NK-92 treated with Interleukin-12 subunit alpha and Interleukin-12 subunit beta, amount 100 ng/mL, for 24 hours (cell line): ENCODE results near the gene ST6GALNAC3.

Source experiments
- DNase-seq: peaks from one replicate; lab custom pipeline; 2025; lab: John Stamatoyannopoulos, UW

ST6GALNAC3 gene

DNA sequence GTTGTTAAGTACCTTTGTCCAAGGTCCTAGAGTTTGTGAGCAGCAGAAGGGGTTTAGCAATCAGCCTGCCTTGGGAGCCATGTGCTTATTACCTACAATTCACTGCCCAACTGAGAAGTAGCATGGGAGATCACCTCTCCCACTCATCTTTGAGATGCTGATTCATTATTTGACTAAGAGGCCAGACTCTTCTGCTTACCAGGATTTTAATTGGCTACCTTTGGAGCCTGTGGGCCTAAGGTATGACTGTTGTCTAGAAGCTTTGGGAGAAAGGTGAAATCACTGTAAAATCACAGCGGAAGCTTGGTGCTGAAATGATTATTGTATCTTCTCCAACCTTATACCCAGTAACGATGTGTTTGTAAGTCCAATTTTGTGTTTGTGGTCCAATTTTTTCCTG is 213.4 kb downstream of the ST6GALNAC3 start:
- DNase-seq = no peak

DNA sequence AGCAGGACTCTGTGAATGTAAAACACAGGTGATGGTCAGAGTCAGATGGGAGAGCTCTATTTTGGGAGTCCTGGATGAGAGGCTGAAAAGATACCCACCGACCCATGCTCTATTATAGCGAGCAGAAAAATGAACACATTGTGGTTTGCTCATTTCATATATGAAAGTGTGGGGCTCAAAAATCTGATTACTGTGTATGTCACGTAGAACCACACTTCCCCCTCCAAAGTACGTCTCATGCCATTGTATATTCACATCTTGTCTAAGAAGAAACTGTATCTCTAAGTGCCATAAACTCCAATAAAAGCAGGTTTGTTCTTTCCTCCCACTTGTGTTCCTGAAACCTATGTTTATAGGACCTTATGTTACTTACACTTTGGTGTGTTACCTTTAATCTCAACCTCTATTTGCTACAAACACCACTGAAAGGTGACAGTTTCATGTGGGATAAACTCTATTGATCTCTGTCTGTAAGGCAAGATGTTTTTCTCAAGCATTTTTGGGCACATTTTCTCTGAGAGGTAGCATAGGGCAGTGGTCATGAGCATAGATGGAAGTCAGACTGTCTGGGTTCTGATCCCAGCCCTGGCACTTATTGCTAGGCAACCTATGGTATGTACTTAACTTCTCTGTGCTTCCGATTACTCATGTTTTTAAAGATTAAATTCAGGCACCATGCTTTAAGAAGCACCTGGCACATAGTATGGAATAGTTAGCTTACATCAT is 214.4 kb downstream of the ST6GALNAC3 start:
- no peak for DNase-seq

- DNase-seq = no peak
These were observed 215.1 kb downstream of the ST6GALNAC3 start for GRCh38 chr1:76289692-76290091.

GRCh38 chr1:76290271-76290670 is 215.7 kb downstream of the ST6GALNAC3 start:
- no peak for DNase-seq

DNA sequence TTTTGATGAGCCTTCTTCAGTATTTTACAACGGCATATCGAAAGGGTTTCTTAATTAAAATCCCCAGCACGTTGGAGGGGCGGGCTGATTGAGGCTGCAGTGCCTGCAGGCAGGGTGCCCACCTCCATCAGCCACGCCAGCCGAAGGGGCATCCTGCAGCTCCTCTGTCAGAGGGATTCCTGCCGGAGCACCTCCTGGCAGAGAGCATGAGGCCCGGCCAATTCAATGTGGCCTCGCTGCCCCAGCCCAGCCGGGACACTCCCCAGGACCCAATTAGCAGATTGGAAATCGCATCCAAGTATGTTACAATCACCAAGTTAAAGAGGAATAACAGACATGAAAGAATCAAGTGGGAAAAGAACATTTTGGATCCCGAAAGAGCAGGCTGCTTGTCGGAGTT is 216.6 kb downstream of the ST6GALNAC3 start:
- no peak for DNase-seq

DNA sequence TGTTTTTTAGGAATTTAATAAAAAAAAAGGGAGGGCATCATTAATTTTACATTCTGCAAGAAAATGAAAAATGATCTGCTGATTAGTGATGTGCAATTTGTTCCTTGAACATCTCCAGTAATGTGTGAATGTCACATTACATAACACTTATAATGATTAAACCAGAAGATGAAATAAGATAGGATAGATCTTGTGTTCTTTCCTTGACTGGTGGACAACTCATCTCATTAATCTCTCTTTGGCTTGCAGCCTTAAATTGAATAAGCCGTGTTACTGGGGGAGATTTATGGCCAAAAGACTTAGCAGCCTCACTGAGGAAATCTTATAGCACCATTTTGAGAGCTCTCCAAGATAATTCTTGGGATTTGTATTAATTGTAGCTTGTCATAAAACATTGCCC is 217.2 kb downstream of the ST6GALNAC3 start:
- no peak for DNase-seq

DNA sequence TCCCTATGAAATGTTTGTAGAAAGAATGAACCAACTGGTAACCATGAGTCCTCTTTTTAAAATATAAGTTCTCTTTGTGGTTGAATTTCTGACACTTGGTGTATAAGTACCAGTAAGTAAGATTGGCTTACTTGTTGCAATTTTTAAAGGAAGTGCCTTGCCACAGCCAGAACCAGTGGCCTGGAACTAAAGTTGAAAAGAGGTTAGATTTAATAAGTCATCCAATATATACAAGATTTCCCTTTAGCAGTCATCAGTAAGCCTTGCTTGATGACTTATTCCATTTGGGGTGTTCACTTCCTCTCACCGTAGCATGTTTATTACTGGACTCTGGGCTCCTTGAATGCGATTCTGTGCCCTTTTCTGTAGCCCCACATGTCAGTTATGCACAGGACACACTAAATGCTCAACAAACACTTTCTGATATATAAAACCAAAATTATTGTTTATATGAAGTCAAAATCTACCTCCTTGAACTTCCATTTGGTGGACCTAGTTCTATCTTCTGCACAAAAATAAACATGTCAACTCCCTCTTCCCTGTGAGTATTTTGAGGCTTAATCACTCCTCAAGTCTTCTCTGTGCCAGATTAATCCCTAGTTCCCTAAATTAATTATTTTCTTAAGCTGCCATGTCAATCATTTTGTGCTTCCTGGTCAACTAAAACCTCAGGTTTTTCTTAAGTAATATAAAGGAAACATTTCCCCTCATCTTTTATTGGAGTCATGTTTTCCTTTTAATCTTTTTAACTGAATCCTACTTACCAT is 218.1 kb downstream of the ST6GALNAC3 start:
- DNase-seq = no peak

GRCh38 chr1:76293831-76294230 is 219.3 kb downstream of the ST6GALNAC3 start:
- DNase-seq = no peak

GRCh38 chr1:76294482-76295194 is 220.1 kb downstream of the ST6GALNAC3 start:
- no peak for DNase-seq

DNA sequence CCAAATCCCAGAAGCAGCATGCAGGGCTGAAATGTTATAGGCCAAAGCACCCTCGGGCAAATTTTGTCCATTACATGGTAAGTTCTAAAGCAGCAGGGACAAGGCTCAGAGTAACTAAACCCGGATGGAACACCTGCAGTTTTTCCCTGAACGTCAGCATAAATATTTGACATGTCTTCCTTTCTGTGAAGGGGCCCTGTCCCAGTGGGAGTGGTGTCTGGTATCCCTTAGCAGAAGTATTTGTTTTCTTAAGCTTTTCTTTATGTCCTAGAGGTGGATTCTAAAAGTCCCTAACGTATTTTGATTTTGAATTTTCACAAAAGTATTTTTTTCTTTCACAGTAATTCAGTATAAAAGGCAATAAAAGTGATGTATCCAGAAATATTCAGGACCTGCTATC is 223.9 kb downstream of the ST6GALNAC3 start:
- DNase-seq = no peak

GRCh38 chr1:76299036-76299435 is 224.5 kb downstream of the ST6GALNAC3 start:
- DNase-seq = no peak

GRCh38 chr1:76300556-76300955 is 226.0 kb downstream of the ST6GALNAC3 start:
- DNase-seq = no peak

GRCh38 chr1:76302711-76303339 is 228.3 kb downstream of the ST6GALNAC3 start:
- DNase-seq = no peak

DNA sequence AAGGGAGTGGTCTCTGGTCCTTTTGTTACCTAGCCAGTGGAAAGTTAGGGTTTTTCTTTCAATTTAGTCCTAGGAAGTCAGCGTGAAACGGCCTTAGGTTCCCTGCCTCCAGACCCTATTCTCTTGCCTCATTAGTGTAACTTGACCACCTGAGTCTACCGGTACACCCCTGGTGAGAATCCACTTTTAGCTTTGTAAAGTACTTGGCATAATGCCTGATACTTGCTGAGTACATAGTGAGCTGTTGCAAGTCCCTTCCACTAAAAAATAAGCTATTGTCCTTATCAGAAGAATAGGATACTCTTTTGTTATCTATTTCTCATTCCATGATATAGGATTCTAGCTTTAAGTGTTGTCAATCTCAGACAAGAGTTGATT is 228.8 kb downstream of the ST6GALNAC3 start:
- no peak for DNase-seq

GRCh38 chr1:76313304-76313703 is 238.8 kb downstream of the ST6GALNAC3 start:
- DNase-seq = no peak

GRCh38 chr1:76314730-76315129 is 240.2 kb downstream of the ST6GALNAC3 start:
- no peak for DNase-seq

GRCh38 chr1:76317299-76317900 is 242.9 kb downstream of the ST6GALNAC3 start:
- DNase-seq = no peak

GRCh38 chr1:76330991-76331603 is 256.6 kb downstream of the ST6GALNAC3 start:
- DNase-seq = no peak

- DNase-seq = no peak
These were observed 261.3 kb downstream of the ST6GALNAC3 start for GRCh38 chr1:76335882-76336281.

DNA sequence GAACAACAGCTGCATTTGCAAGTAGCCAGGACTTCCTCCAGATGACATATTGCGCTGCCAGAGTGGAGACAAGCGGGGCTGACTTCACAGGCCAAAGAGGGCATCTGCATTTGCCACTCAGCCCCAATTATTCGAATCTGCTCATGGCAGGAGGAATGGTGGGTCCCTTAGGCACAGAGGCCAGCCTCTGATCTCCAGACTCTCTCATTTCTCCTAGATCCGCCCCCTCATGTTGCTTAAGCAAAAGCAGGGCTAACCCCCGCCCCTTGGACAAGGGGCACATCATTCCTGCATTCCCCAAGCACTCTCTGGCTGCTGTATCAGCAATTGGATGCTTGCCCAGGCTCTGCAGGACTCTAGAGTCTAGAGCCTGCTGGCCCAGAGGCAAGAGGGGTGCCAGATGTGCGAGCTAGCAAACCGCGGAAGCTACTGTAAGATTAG is 262.4 kb downstream of the ST6GALNAC3 start:
- DNase-seq = no peak

DNA sequence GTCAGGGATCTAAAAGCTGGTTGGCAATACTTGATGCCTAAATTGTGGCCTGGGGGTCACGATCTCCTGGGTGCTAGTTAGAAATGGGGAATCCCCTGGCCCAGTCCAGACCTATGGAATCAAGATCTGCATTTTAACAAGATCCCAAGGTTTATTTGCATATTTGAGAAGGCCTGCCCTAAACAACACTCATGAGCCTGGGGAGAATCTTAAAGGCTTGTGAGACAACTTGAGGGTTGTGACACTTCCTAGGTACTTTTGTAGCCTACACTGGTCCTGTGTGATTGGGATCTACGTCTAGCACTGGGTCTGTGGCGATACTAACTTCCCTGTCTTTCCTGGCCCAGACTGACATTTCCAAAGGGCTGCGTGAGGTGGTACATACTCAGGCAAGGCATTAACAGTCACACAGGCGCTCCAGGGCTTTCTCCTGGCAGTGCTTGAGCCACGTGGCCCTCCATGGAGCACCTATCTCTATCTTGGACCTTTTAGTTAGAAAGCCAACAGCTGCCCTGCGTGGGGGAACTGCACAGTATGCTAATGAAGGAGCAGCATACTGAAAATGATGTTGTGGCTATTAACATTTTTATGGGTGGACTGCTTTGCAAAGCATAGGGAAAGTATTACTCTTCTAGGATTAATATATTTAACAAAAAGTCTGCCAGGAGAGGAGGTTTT is 263.1 kb downstream of the ST6GALNAC3 start:
- no peak for DNase-seq
